HepG2 (cell line): Measurements from ENCODE around the gene NABP2. TPM values are rescaled to one million over a fixed set of nuclear protein-coding genes. Genes with fewer than 3 reads are reported as not detected.

Source experiments
- ATAC-seq: fragments of 200-7000 bp; cut with Tn5 transposase; 3 replicates; pipeline ENCODE4 v1.9.1; 2020; ENCODE audit warnings: mild to moderate bottlenecking, moderate library complexity
- BruUV-seq: library from RNA; stranded (reverse); fragments of 400-500 nt; replicated peaks from 2 replicates; lab custom pipeline; 2021; lab: Mats Ljungman, UMichigan
- CTCF ChIA-PET: fragments of 300-600 bp; formaldehyde crosslinking; extraction: SDS; loops from one replicate; lab custom pipeline; 2021; ENCODE audit warnings: low total read pairs, inconsistent platforms, low intra/inter-chr PET ratio; lab: Yijun Ruan, JAX
- POLR2A ChIA-PET: fragments of 350-600 bp; sonication (Branson Sonifier 250); formaldehyde crosslinking; loops from one replicate; lab custom pipeline; 2020; ENCODE audit warnings: antibody characterized with exemption, inconsistent platforms; lab: Yijun Ruan, JAX
- DNase-seq: peaks from one replicate; pipeline ENCODE4 v3.0.0-alpha.2; 2015; ENCODE audit warnings: low spot score
- FAIRE-seq: peaks from 3 replicates; lab custom pipeline; 2011; peaks lifted over from hg19 to GRCh38; lab: Jason Lieb, UNC
- H2AFZ ChIP-seq: one replicate; pipeline ENCODE4 v1.6.1; 2011; ENCODE audit warnings: low read length, inconsistent platforms
- H3K27ac ChIP-seq: fragments of 300-600 bp; 3 replicates; pipeline ENCODE4 v1.8.0; 2011; ENCODE audit warnings: mixed run types, mild to moderate bottlenecking, mixed read lengths, low read length, inconsistent platforms; ENCODE audit not compliant: insufficient read depth; ENCODE audit errors: extremely low read length
- H3K27me3 ChIP-seq, 2 experiments: fragments of 200-600 bp in 1 of 2; 2 replicates in 1 of 2; 3 replicates in 1 of 2; pipeline versions ENCODE4 v1.6.0 to v1.8.0; 2011; ENCODE audit warnings: low read length in 2 of 2, mild to moderate bottlenecking in 2 of 2, moderate library complexity in 2 of 2, inconsistent platforms in 1 of 2; ENCODE audit not compliant: insufficient read depth in 2 of 2, control insufficient read depth in 1 of 2
- H3K36me3 ChIP-seq, 2 experiments: fragments of 200-600 bp in 1 of 2; replicated peaks in 1 of 2; 2 replicates in 1 of 2; 3 replicates in 1 of 2; pipeline versions ENCODE4 v1.5.1 to v1.8.0; 2011; ENCODE audit warnings: low read length in 2 of 2, inconsistent platforms in 1 of 2; ENCODE audit not compliant: insufficient read depth in 2 of 2, control insufficient read depth in 1 of 2
- H3K4me1 ChIP-seq: 2 replicates; pipeline ENCODE4 v1.5.1; 2012; ENCODE audit warnings: low read length, inconsistent platforms; ENCODE audit not compliant: insufficient read depth
- H3K4me2 ChIP-seq: 2 replicates; pipeline ENCODE4 v1.6.0; 2011; ENCODE audit warnings: low read depth, low read length, inconsistent platforms
- H3K4me3 ChIP-seq, 3 experiments: fragments of 200-600 bp in 1 of 3; sonication (generic), shearing (Covaris generic) in 1 of 3; replicated peaks in 1 of 3; 2 replicates each; pipeline ENCODE4 v1.5.1; 2011 to 2016; ENCODE audit warnings: low read length in 3 of 3, inconsistent platforms in 2 of 3, low read depth in 2 of 3, mild to moderate bottlenecking in 2 of 3, control low read depth in 1 of 3, mixed read lengths in 1 of 3; ENCODE audit not compliant: insufficient read depth in 1 of 3
- H3K79me2 ChIP-seq: one replicate; pipeline ENCODE4 v1.6.1; 2011; ENCODE audit warnings: low read length, inconsistent platforms; ENCODE audit not compliant: insufficient read depth
- H3K9ac ChIP-seq: 2 replicates; pipeline ENCODE4 v1.6.0; 2011; ENCODE audit warnings: mild to moderate bottlenecking, low read depth, low read length, inconsistent platforms; ENCODE audit not compliant: insufficient read depth
- H3K9me3 ChIP-seq: 2 replicates; pipeline ENCODE4 v1.5.1; 2012; ENCODE audit warnings: mild to moderate bottlenecking, low read length
- H4K20me1 ChIP-seq: 2 replicates; pipeline ENCODE4 v1.6.0; 2011; ENCODE audit warnings: inconsistent platforms, mild to moderate bottlenecking, low read length, moderate library complexity; ENCODE audit not compliant: insufficient read depth
- HIVEP1 ChIP-seq: sonication (generic); formaldehyde crosslinking; IDR thresholded peaks from 2 replicates; pipeline ENCODE4 v1.4.0; 2020; ENCODE audit warnings: mild to moderate bottlenecking, missing genetic modification reagents
- KDM5A ChIP-seq: fragments of 200-600 bp; sonication (generic); IDR thresholded peaks from 2 replicates; pipeline ENCODE4 v1.7.0; 2018; ENCODE audit warnings: antibody characterized with exemption, mild to moderate bottlenecking, low read length, borderline replicate concordance
- ZNF350 ChIP-seq: sonication (generic); formaldehyde crosslinking; IDR thresholded peaks from 2 replicates; pipeline ENCODE4 v1.4.0; 2020; ENCODE audit warnings: mild to moderate bottlenecking, low read depth, missing genetic modification reagents, borderline replicate concordance
- ZNF713 ChIP-seq: sonication (generic); formaldehyde crosslinking; IDR thresholded peaks from 2 replicates; pipeline ENCODE4 v1.4.0; 2020; ENCODE audit warnings: mild to moderate bottlenecking, missing genetic modification reagents
- ZNF747 ChIP-seq: sonication (generic); formaldehyde crosslinking; IDR thresholded peaks from 2 replicates; pipeline ENCODE4 v1.8.1; 2023; ENCODE audit warnings: missing genetic modification reagents, mild to moderate bottlenecking, borderline replicate concordance
- ZNF879 ChIP-seq: sonication (generic); formaldehyde crosslinking; IDR thresholded peaks from 2 replicates; pipeline ENCODE4 v1.8.1; 2023; ENCODE audit warnings: missing genetic modification reagents
- WGBS: methylation state at CpG from one replicate; pipeline ENCODE4 v1.1.6; 2017; ENCODE audit warnings: low lambda C conversion rate; 5-methylcytosine and 5-hydroxymethylcytosine counted together
- in situ Hi-C: cut with HindIII; loops from 2 replicates; pipeline ENCODE4 v1.10.0; 2017; ENCODE audit warnings: low pct_unique_long_range_greater_than_20kb; ENCODE audit not compliant: extremely low pct_ligation_motif_present
- intact Hi-C: fragments of 100-400 bp; cut with micrococcal nuclease; formaldehyde crosslinking; loops from one replicate; pipeline ENCODE4 v1.10.0; 2022; ENCODE audit not compliant: unreplicated experiment
- polyA plus RNA-seq, 8 experiments: library from polyadenylated mRNA; depleted of rRNA in 3 of 8; stranded (reverse) in 7 of 8; unstranded in 1 of 8; fragments of >200 nt; fragmentation: Illumina TruSeq in 4 of 8; extraction: Trizol in 4 of 8; gene quantifications; 2 replicates each; pipeline versions ENCODE4 v1.2.1 to v1.2.3, GENCODE V29; 2011 to 2016; ENCODE audit warnings: low read depth in 4 of 8, missing spikeins in 1 of 8, mixed read lengths in 1 of 8; ENCODE audit not compliant: insufficient read depth in 1 of 8
- total RNA-seq, 5 experiments: library from RNA; depleted of rRNA; stranded (reverse); fragments of >200 nt; fragmentation: Illumina TruSeq; extraction: Trizol; gene quantifications; 2 replicates each; pipeline ENCODE4 v1.2.3, GENCODE V29; 2016; ENCODE audit warnings: low read depth in 1 of 5
- TF ChIP-seq, protein P1 (sequence below): IDR thresholded peaks from 2 replicates; pipeline ENCODE4 v1.6.1; 2016
- TF ChIP-seq, protein P2 (sequence below): sonication (generic); formaldehyde crosslinking; IDR thresholded peaks from 2 replicates; pipeline ENCODE4 v1.5.1; 2020; ENCODE audit warnings: missing genetic modification reagents, mild to moderate bottlenecking, borderline replicate concordance
- TF ChIP-seq, protein P3 (sequence below): sonication (generic); formaldehyde crosslinking; IDR thresholded peaks from 2 replicates; pipeline ENCODE4 v1.5.0; 2020; ENCODE audit warnings: mild to moderate bottlenecking, missing genetic modification reagents
- TF ChIP-seq, protein P4 (sequence below): sonication (generic); formaldehyde crosslinking; IDR thresholded peaks from 2 replicates; pipeline ENCODE4 v1.5.0; 2020; ENCODE audit warnings: mild to moderate bottlenecking, missing genetic modification reagents, moderate library complexity
- TF ChIP-seq, protein P5 (sequence below): sonication (generic); formaldehyde crosslinking; IDR thresholded peaks from 2 replicates; pipeline ENCODE4 v1.4.0; 2020; ENCODE audit warnings: missing genetic modification reagents, mild to moderate bottlenecking, borderline replicate concordance

NABP2 gene
- total and polyA plus RNA-seq, 2 of the 13 experiments (the other 11 are each of a cell fraction or from before 2014, with no cell fraction given): 33.2 to 35.5 TPM

DNA sequence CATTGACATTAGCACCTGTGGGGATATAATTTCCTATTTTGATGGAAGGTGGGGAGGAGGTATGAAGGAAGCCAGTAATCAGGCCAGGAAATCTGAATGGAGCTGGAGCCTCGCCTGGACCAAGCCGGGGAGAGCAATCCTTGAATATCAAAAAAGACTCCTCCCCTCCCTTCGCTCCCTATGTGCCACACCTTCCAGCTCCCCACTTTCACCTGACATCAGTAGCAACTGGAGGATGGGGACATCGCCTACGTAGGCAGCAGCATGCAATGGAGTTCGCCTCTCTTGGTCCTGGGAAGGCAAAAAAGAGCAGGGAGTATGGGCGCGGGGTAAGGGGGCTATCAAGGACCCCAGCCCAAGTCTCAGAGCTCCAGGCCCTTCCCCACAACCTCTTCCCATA is 32.9 kb downstream of the NABP2 start (continued):
- TF ChIP-seq, protein P1, sequence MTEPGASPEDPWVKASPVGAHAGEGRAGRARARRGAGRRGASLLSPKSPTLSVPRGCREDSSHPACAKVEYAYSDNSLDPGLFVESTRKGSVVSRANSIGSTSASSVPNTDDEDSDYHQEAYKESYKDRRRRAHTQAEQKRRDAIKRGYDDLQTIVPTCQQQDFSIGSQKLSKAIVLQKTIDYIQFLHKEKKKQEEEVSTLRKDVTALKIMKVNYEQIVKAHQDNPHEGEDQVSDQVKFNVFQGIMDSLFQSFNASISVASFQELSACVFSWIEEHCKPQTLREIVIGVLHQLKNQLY (CRISPR knock-in tag): no peak

DNA sequence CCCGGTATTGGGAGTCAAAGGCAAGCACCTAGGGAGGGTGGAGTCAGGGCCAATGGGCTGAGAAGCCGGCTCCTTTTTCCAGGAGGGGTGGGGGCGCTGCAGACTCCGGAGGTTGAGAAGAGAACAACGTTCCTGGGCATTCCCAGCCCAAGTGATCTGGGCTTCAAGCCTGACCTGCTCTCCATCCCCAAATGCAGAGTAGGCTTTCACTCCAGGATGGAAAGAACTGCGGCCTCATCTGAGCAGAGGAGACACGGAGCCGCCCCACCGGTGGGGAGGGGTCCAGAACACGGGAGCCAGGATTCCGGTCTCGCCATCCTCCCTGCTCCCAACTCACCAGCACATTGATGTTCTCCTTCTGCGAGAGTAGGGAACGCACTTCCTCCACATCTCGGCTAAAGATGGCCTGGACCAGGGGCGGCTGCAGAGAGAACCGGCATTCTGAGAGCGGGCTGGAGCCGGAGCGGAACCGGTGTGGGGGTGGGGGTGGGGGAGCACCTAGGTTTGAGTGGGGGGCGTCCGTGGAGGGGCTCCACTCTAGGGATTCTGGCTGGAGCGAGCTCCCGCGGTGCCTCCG is 33.4 kb downstream of the NABP2 start:
- ChIA-PET POLR2A (interaction anchor here (1.1 to 3.5 kb wide), 6 partner anchors 9 to 58 kb away, joined by 5 to 24 read pairs (median 9); partner anchors contain the start of genes CNPY2, COQ10A, CS and RNF41), CTCF (interaction anchor here (0.7 to 2.1 kb wide), 6 partner anchors 9 to 66 kb away, joined by 3 to 12 read pairs (median 6); partner anchors contain the start of genes COQ10A, NABP2 and SLC39A5)
- Histone ChIP-seq H3K9me3 (no peaks in the 10 kb centered on the region), H3K4me3 (peak overlapping the region; percentile 74 to 96 (median 88)), H3K79me2 (peaks cover 10% of the 10 kb centered on the region), H3K4me1 (peaks cover 28% of the 10 kb centered on the region), H2AFZ (no peak overlapping the region), H3K9ac (peak overlapping the region; percentile 79), H3K27ac (peak overlapping the region; percentile 42), H3K27me3 (no peaks in the 10 kb centered on the region), H3K36me3 (peaks cover 15 to 30% of the 10 kb centered on the region in 2 experiments), H4K20me1 (no peaks in the 10 kb centered on the region), H3K4me2 (peak overlapping the region; percentile 77)
- in situ Hi-C loops (loop anchor here (5.0 kb wide), 2 partner anchors 35 to 65 kb away; partner anchors contain the start of genes NABP2 and RNF41), intact Hi-C loops (loop anchor here (1.0 to 5.0 kb wide), 2 partner anchors 35 to 64 kb away; partner anchors contain the start of genes NABP2 and RNF41)
- no TSS peak for BruUV-seq
- ATAC-seq (peak; percentile 73), FAIRE-seq (peak; percentile 36), DNase-seq (peak; percentile 36)
- WGBS: 4% methylated on average over 3 of the region's 27 CpGs
- TF ChIP-seq, protein P2, sequence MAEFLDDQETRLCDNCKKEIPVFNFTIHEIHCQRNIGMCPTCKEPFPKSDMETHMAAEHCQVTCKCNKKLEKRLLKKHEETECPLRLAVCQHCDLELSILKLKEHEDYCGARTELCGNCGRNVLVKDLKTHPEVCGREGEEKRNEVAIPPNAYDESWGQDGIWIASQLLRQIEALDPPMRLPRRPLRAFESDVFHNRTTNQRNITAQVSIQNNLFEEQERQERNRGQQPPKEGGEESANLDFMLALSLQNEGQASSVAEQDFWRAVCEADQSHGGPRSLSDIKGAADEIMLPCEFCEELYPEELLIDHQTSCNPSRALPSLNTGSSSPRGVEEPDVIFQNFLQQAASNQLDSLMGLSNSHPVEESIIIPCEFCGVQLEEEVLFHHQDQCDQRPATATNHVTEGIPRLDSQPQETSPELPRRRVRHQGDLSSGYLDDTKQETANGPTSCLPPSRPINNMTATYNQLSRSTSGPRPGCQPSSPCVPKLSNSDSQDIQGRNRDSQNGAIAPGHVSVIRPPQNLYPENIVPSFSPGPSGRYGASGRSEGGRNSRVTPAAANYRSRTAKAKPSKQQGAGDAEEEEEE: 0 out of 2 replicates have a peak, but pooled peaks have one; percentile 36
- TF ChIP-seq ZNF747 (CRISPR knock-in tag) (no peak), ZNF713 (CRISPR knock-in tag) (0 out of 2 replicates have a peak, but pooled peaks have one; percentile 1), KDM5A (0 out of 2 replicates have a peak, but pooled peaks have one; percentile 28), HIVEP1 (CRISPR knock-in tag) (0 out of 2 replicates have a peak, but pooled peaks have one; percentile 2), ZNF350 (CRISPR knock-in tag) (0 out of 2 replicates have a peak, but pooled peaks have one; percentile 24), ZNF879 (CRISPR knock-in tag) (0 out of 2 replicates have a peak, but pooled peaks have one; percentile 13)
- TF ChIP-seq, protein P3, sequence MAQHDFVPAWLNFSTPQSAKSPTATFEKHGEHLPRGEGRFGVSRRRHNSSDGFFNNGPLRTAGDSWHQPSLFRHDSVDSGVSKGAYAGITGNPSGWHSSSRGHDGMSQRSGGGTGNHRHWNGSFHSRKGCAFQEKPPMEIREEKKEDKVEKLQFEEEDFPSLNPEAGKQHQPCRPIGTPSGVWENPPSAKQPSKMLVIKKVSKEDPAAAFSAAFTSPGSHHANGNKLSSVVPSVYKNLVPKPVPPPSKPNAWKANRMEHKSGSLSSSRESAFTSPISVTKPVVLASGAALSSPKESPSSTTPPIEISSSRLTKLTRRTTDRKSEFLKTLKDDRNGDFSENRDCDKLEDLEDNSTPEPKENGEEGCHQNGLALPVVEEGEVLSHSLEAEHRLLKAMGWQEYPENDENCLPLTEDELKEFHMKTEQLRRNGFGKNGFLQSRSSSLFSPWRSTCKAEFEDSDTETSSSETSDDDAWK (CRISPR knock-in tag): no peak
- TF ChIP-seq, protein P4, sequence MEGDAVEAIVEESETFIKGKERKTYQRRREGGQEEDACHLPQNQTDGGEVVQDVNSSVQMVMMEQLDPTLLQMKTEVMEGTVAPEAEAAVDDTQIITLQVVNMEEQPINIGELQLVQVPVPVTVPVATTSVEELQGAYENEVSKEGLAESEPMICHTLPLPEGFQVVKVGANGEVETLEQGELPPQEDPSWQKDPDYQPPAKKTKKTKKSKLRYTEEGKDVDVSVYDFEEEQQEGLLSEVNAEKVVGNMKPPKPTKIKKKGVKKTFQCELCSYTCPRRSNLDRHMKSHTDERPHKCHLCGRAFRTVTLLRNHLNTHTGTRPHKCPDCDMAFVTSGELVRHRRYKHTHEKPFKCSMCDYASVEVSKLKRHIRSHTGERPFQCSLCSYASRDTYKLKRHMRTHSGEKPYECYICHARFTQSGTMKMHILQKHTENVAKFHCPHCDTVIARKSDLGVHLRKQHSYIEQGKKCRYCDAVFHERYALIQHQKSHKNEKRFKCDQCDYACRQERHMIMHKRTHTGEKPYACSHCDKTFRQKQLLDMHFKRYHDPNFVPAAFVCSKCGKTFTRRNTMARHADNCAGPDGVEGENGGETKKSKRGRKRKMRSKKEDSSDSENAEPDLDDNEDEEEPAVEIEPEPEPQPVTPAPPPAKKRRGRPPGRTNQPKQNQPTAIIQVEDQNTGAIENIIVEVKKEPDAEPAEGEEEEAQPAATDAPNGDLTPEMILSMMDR (CRISPR knock-in tag): peak; percentile 53
- TF ChIP-seq, protein P5, sequence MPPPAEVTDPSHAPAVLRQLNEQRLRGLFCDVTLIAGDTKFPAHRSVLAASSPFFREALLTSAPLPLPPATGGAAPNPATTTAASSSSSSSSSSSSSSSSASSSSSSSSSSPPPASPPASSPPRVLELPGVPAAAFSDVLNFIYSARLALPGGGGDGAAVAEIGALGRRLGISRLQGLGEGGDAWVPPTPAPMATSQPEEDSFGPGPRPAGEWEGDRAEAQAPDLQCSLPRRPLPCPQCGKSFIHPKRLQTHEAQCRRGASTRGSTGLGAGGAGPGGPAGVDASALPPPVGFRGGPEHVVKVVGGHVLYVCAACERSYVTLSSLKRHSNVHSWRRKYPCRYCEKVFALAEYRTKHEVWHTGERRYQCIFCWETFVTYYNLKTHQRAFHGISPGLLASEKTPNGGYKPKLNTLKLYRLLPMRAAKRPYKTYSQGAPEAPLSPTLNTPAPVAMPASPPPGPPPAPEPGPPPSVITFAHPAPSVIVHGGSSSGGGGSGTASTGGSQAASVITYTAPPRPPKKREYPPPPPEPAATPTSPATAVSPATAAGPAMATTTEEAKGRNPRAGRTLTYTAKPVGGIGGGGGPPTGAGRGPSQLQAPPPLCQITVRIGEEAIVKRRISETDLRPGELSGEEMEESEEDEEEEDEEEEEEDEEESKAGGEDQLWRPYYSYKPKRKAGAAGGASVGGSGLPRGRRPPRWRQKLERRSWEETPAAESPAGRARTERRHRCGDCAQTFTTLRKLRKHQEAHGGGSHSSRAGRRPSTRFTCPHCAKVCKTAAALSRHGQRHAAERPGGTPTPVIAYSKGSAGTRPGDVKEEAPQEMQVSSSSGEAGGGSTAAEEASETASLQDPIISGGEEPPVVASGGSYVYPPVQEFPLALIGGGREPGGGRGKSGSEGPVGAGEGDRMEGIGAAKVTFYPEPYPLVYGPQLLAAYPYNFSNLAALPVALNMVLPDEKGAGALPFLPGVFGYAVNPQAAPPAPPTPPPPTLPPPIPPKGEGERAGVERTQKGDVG: 0 out of 2 replicates have a peak, but pooled peaks have one; percentile 27
